ENCODE data around the gene SPTBN1.

GRCh38 chr2:54514822-54515569 lies 58.9 kb downstream of the SPTBN1 start:
- TF ChIP-seq POLR2A (IDR thresholded peaks at IDR 0.05; ENCODE audit: low read depth, low read length) (no peak), CTCF (IDR thresholded peaks at IDR 0.05; ENCODE audit: extremely low read depth in 1 of 2, insufficient read depth in 1 of 2, low read depth in 1 of 2, low read length in 2 of 2) (no peak)
